ENCODE data around the gene NRXN3.

NRXN3 gene

GRCh38 chr14:78823035-78823434 is 652.9 kb downstream of the NRXN3 start:
- no peaks in the 10 kb centered on the region for H4K20me1 ChIP-seq
- no peaks in the 10 kb centered on the region for H3K36me3 ChIP-seq
- TF ChIP-seq Cebpa-rat (IDR thresholded peaks at IDR 0.05): no peak
- no peak overlapping the region for H3K4me2 ChIP-seq
- H3K9ac ChIP-seq: no peak overlapping the region
- no peaks in the 10 kb centered on the region for H3K9me3 ChIP-seq (replicated peaks in 1 of 11)
- no peak overlapping the region for H3K4me3 ChIP-seq
- no peaks in the 10 kb centered on the region for H3K4me1 ChIP-seq
- no peaks in the 10 kb centered on the region for H3K27me3 ChIP-seq
- H3K27ac ChIP-seq: no peak overlapping the region

- Histone ChIP-seq H3K4me2 (no peak overlapping the region), H3K9me3 (replicated peaks in 1 of 11) (no peaks in the 10 kb centered on the region), H3K36me3 (no peaks in the 10 kb centered on the region)
These were observed 653.3 kb downstream of the NRXN3 start for GRCh38 chr14:78823516-78823915.

GRCh38 chr14:78829274-78829673 is 659.1 kb downstream of the NRXN3 start:
- Histone ChIP-seq H3K27me3 (no peaks in the 10 kb centered on the region), H3K9me3 (replicated peaks in 1 of 11) (no peaks in the 10 kb centered on the region), H3K36me3 (no peaks in the 10 kb centered on the region), H3K4me3 (no peak overlapping the region), H3K9ac (no peak overlapping the region), H4K20me1 (no peaks in the 10 kb centered on the region), H3K4me2 (no peak overlapping the region), H3K4me1 (no peaks in the 10 kb centered on the region), H3K27ac (no peak overlapping the region)
- no peak for TF ChIP-seq Cebpa-rat (IDR thresholded peaks at IDR 0.05)

More at GRCh38 chr14:78823516-78823915, 653.3 kb downstream of the NRXN3 start:
- no peak overlapping the region for H3K27ac ChIP-seq
- no peak overlapping the region for H3K9ac ChIP-seq
- H3K4me3 ChIP-seq: no peak overlapping the region
- H3K4me1 ChIP-seq: no peaks in the 10 kb centered on the region
- H4K20me1 ChIP-seq: no peaks in the 10 kb centered on the region
- TF ChIP-seq Cebpa-rat (IDR thresholded peaks at IDR 0.05): no peak
- no peaks in the 10 kb centered on the region for H3K27me3 ChIP-seq

- H3K4me3 ChIP-seq: no peak overlapping the region
- no peaks in the 10 kb centered on the region for H3K9me3 ChIP-seq (replicated peaks in 1 of 11)
- no peaks in the 10 kb centered on the region for H4K20me1 ChIP-seq
- H3K36me3 ChIP-seq: no peaks in the 10 kb centered on the region
- no peak for TF ChIP-seq Cebpa-rat (IDR thresholded peaks at IDR 0.05)
- H3K4me1 ChIP-seq: no peaks in the 10 kb centered on the region
- H3K27me3 ChIP-seq: no peaks in the 10 kb centered on the region
- H3K4me2 ChIP-seq: no peak overlapping the region
- H3K9ac ChIP-seq: no peak overlapping the region
- no peak overlapping the region for H3K27ac ChIP-seq
These were observed 664.7 kb downstream of the NRXN3 start for GRCh38 chr14:78834766-78835451.

- Histone ChIP-seq H3K4me2 (no peak overlapping the region), H3K9me3 (replicated peaks in 1 of 11) (no peaks in the 10 kb centered on the region), H3K9ac (no peak overlapping the region), H4K20me1 (no peaks in the 10 kb centered on the region), H3K36me3 (no peaks in the 10 kb centered on the region), H3K4me1 (no peaks in the 10 kb centered on the region), H3K27ac (no peak overlapping the region), H3K4me3 (no peak overlapping the region), H3K27me3 (no peaks in the 10 kb centered on the region)
- no peak for TF ChIP-seq Cebpa-rat (IDR thresholded peaks at IDR 0.05)
These were observed 665.7 kb downstream of the NRXN3 start for GRCh38 chr14:78835909-78836308.

GRCh38 chr14:78836777-78837176 is 666.6 kb downstream of the NRXN3 start:
- Histone ChIP-seq H3K4me1 (no peaks in the 10 kb centered on the region), H3K4me2 (no peak overlapping the region), H3K4me3 (no peak overlapping the region), H3K27ac (no peak overlapping the region), H3K9me3 (replicated peaks in 1 of 11) (no peaks in the 10 kb centered on the region), H3K27me3 (no peaks in the 10 kb centered on the region), H4K20me1 (no peaks in the 10 kb centered on the region), H3K36me3 (no peaks in the 10 kb centered on the region), H3K9ac (no peak overlapping the region)
- TF ChIP-seq Cebpa-rat (IDR thresholded peaks at IDR 0.05): no peak

GRCh38 chr14:78838959-78839358 is 668.8 kb downstream of the NRXN3 start:
- TF ChIP-seq Cebpa-rat (IDR thresholded peaks at IDR 0.05): no peak
- Histone ChIP-seq H3K4me2 (no peak overlapping the region), H3K4me3 (no peak overlapping the region), H3K27me3 (no peaks in the 10 kb centered on the region), H3K36me3 (no peaks in the 10 kb centered on the region), H4K20me1 (no peaks in the 10 kb centered on the region), H3K27ac (no peak overlapping the region), H3K4me1 (no peaks in the 10 kb centered on the region), H3K9ac (no peak overlapping the region), H3K9me3 (replicated peaks in 1 of 11) (no peaks in the 10 kb centered on the region)

- no peak overlapping the region for H3K9ac ChIP-seq
- H3K4me2 ChIP-seq: no peak overlapping the region
- H3K27ac ChIP-seq: no peak overlapping the region
- no peaks in the 10 kb centered on the region for H4K20me1 ChIP-seq
- no peaks in the 10 kb centered on the region for H3K9me3 ChIP-seq (replicated peaks in 1 of 11)
- H3K27me3 ChIP-seq: no peaks in the 10 kb centered on the region
- no peak for TF ChIP-seq Cebpa-rat (IDR thresholded peaks at IDR 0.05)
- no peaks in the 10 kb centered on the region for H3K36me3 ChIP-seq
- no peaks in the 10 kb centered on the region for H3K4me1 ChIP-seq
- no peak overlapping the region for H3K4me3 ChIP-seq
These were observed 670.7 kb downstream of the NRXN3 start for GRCh38 chr14:78840898-78841297.

- H3K27me3 ChIP-seq: no peaks in the 10 kb centered on the region
- no peaks in the 10 kb centered on the region for H3K4me1 ChIP-seq
- TF ChIP-seq Cebpa-rat (IDR thresholded peaks at IDR 0.05): no peak
- no peak overlapping the region for H3K27ac ChIP-seq
- no peaks in the 10 kb centered on the region for H3K36me3 ChIP-seq
- H3K9me3 ChIP-seq (replicated peaks in 1 of 11): no peaks in the 10 kb centered on the region
- no peak overlapping the region for H3K4me2 ChIP-seq
- no peak overlapping the region for H3K9ac ChIP-seq
- H3K4me3 ChIP-seq: no peak overlapping the region
- no peaks in the 10 kb centered on the region for H4K20me1 ChIP-seq
These were observed 677.6 kb downstream of the NRXN3 start for GRCh38 chr14:78847801-78848200.

GRCh38 chr14:78848234-78848820 is 678.2 kb downstream of the NRXN3 start:
- H3K36me3 ChIP-seq: no peaks in the 10 kb centered on the region
- no peak overlapping the region for H3K9ac ChIP-seq
- no peak overlapping the region for H3K27ac ChIP-seq
- no peak for TF ChIP-seq Cebpa-rat (IDR thresholded peaks at IDR 0.05)
- H3K9me3 ChIP-seq (replicated peaks in 1 of 11): no peaks in the 10 kb centered on the region
- no peak overlapping the region for H3K4me2 ChIP-seq
- H3K27me3 ChIP-seq: no peaks in the 10 kb centered on the region
- H3K4me1 ChIP-seq: no peaks in the 10 kb centered on the region
- no peaks in the 10 kb centered on the region for H4K20me1 ChIP-seq
- H3K4me3 ChIP-seq: no peak overlapping the region

Data from BLaER1 treated with 17β-estradiol and CSF1 and Interleukin-3, amounts not matched to agents 10 nM and 100 nM (cell line).